SK-N-SH treated with all-trans-retinoic acid at 6 μM for 48 hours (cell line): ENCODE results near the gene CUL2.

Experiments
- GLIS3 ChIP-seq: fragments of 250-450 bp; sonication (Bioruptor Pico); IDR thresholded peaks from 2 replicates; pipeline ENCODE4 v1.5.0; 2020; ENCODE audit warnings: mild to moderate bottlenecking, moderate library complexity
- OSR1 ChIP-seq: fragments of 250-450 bp; sonication (Bioruptor Pico); IDR thresholded peaks from 2 replicates; pipeline ENCODE4 v1.8.0; 2022; ENCODE audit warnings: moderate library complexity, mild to moderate bottlenecking, inconsistent platforms
- RARB ChIP-seq: fragments of 250-450 bp; sonication (Bioruptor Pico); IDR thresholded peaks from 2 replicates; pipeline ENCODE4 v1.8.0; 2021; ENCODE audit warnings: mild to moderate bottlenecking, moderate library complexity
- TF ChIP-seq, protein P1 (sequence below): fragments of 250-450 bp; sonication (Bioruptor Pico); IDR thresholded peaks from 2 replicates; pipeline ENCODE4 v1.5.0; 2020; ENCODE audit warnings: mild to moderate bottlenecking, moderate library complexity

DNA sequence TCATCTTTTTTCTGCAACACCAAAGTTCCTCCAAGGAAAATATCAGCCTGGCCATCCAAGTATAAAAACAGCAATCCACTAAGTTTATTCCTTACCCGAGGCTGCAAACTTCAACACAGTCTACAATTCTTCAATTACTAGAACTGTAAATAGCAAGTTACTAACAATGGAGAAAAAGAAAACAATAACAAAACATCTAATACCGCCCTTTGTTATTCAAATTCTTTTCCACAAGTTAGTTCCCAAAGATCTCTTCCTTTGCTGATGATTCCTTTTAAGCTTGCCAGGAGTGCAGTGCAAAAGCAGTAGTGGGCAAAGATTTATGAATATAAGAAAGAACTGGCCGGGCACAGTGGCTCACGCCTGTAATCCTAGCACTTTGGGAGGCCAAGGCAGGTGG, 86.2 kb downstream of the CUL2 start:
- TF ChIP-seq GLIS3 (CRISPR knock-in tag) (no peak), OSR1 (CRISPR knock-in tag) (no peak), RARB (CRISPR knock-in tag) (no peak)
- TF ChIP-seq, protein P1, sequence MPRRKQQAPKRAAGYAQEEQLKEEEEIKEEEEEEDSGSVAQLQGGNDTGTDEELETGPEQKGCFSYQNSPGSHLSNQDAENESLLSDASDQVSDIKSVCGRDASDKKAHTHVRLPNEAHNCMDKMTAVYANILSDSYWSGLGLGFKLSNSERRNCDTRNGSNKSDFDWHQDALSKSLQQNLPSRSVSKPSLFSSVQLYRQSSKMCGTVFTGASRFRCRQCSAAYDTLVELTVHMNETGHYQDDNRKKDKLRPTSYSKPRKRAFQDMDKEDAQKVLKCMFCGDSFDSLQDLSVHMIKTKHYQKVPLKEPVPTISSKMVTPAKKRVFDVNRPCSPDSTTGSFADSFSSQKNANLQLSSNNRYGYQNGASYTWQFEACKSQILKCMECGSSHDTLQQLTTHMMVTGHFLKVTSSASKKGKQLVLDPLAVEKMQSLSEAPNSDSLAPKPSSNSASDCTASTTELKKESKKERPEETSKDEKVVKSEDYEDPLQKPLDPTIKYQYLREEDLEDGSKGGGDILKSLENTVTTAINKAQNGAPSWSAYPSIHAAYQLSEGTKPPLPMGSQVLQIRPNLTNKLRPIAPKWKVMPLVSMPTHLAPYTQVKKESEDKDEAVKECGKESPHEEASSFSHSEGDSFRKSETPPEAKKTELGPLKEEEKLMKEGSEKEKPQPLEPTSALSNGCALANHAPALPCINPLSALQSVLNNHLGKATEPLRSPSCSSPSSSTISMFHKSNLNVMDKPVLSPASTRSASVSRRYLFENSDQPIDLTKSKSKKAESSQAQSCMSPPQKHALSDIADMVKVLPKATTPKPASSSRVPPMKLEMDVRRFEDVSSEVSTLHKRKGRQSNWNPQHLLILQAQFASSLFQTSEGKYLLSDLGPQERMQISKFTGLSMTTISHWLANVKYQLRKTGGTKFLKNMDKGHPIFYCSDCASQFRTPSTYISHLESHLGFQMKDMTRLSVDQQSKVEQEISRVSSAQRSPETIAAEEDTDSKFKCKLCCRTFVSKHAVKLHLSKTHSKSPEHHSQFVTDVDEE (CRISPR knock-in tag): no peak
